H1 (cell line): ENCODE data around the gene PPP1R12B. TPM values are rescaled to one million over a fixed set of nuclear protein-coding genes. Genes with fewer than 3 reads are reported as not detected.
"Not testable (repeated sequence)": the region's sequence is repeated elsewhere in the genome, so short reads cannot be mapped to it uniquely, and the experiment has no call there.

Experiments
- CTCF ChIA-PET: fragments of 300-600 bp; sonication (Branson Sonifier 250); formaldehyde crosslinking; loops from one replicate; lab custom pipeline; 2021; ENCODE audit not compliant: partially characterized antibody; lab: Charles Lee
- POLR2A ChIA-PET: fragments of 300-600 bp; sonication (Branson Sonifier 250); formaldehyde crosslinking; loops from one replicate; lab custom pipeline; 2021; ENCODE audit warnings: inconsistent platforms; ENCODE audit not compliant: partially characterized antibody; lab: Charles Lee
- DNase-seq, 2 experiments: peaks; one replicate each; pipeline versions ENCODE4 v3.0.0 to v3.0.0-alpha.2; 2010 to 2022; ENCODE audit warnings: low spot score in 2 of 2, low read depth in 1 of 2, mixed read lengths in 1 of 2
- FAIRE-seq: peaks from 2 replicates; lab custom pipeline; 2011; peaks lifted over from hg19 to GRCh38; lab: Jason Lieb, UNC
- H2AFZ ChIP-seq: 2 replicates; pipeline ENCODE4 v1.8.1; 2012; ENCODE audit warnings: low read length, inconsistent platforms
- H2AK5ac ChIP-seq: 2 replicates; pipeline ENCODE4 v1.6.1; 2013; ENCODE audit warnings: low read depth, low read length
- H2BK120ac ChIP-seq: replicated peaks from 2 replicates; pipeline ENCODE3; 2013; ENCODE audit warnings: low read depth, low read length, inconsistent platforms
- H2BK12ac ChIP-seq: 2 replicates; pipeline ENCODE4 v1.6.1; 2013; ENCODE audit warnings: low read depth, low read length
- H2BK15ac ChIP-seq: 2 replicates; pipeline ENCODE4 v1.6.1; 2013; ENCODE audit warnings: low read length
- H2BK20ac ChIP-seq: 2 replicates; pipeline ENCODE4 v1.6.1; 2013; ENCODE audit warnings: low read length
- H2BK5ac ChIP-seq: 2 replicates; pipeline ENCODE4 v1.6.1; 2013; ENCODE audit warnings: low read depth, low read length
- H3K14ac ChIP-seq: 2 replicates; pipeline ENCODE4 v1.6.1; 2013; ENCODE audit warnings: inconsistent platforms; ENCODE audit not compliant: insufficient read length
- H3K18ac ChIP-seq: 2 replicates; pipeline ENCODE4 v1.6.1; 2013; ENCODE audit warnings: low read length; ENCODE audit errors: extremely low read depth
- H3K23ac ChIP-seq: 2 replicates; pipeline ENCODE4 v1.6.1; 2013; ENCODE audit warnings: inconsistent platforms; ENCODE audit not compliant: insufficient read length
- H3K23me2 ChIP-seq: 2 replicates; pipeline ENCODE4 v1.6.1; 2013; ENCODE audit warnings: low read depth, low read length
- H3K27ac ChIP-seq: 2 replicates; pipeline ENCODE4 v1.6.1; 2011; ENCODE audit warnings: low read depth, low read length, inconsistent platforms
- H3K27me3 ChIP-seq, 4 experiments: replicated peaks in 1 of 4; 1 replicate in 1 of 4; 2 replicates in 3 of 4; pipeline versions ENCODE4 v1.6.1 to v1.8.1; 2011 to 2013; ENCODE audit warnings: low read length in 3 of 4, mild to moderate bottlenecking in 3 of 4, inconsistent platforms in 2 of 4, mixed read lengths in 2 of 4, moderate library complexity in 1 of 4; ENCODE audit not compliant: control insufficient read depth in 3 of 4, insufficient read depth in 3 of 4; ENCODE audit errors: extremely low read depth in 1 of 4
- H3K36me3 ChIP-seq, 4 experiments: 2 replicates each; pipeline versions ENCODE4 v1.6.1 to v1.8.1; 2011 to 2013; ENCODE audit warnings: mild to moderate bottlenecking in 4 of 4, low read length in 3 of 4, moderate library complexity in 2 of 4, control low read depth in 1 of 4, inconsistent platforms in 1 of 4; ENCODE audit not compliant: insufficient read depth in 4 of 4, control insufficient read depth in 2 of 4
- H3K4ac ChIP-seq: replicated peaks from 2 replicates; pipeline ENCODE3; 2013; ENCODE audit warnings: low read length, low read depth, mixed read lengths, inconsistent platforms; ENCODE audit not compliant: insufficient read length
- H3K4me1 ChIP-seq, 4 experiments: replicated peaks in 1 of 4; 1 replicate in 1 of 4; 2 replicates in 3 of 4; pipeline versions ENCODE4 v1.6.1 to v1.8.1; 2011 to 2013; ENCODE audit warnings: low read length in 3 of 4, inconsistent platforms in 2 of 4, mixed read lengths in 1 of 4; ENCODE audit not compliant: insufficient read depth in 4 of 4, control insufficient read depth in 3 of 4
- H3K4me2 ChIP-seq, 2 experiments: 2 replicates each; pipeline versions ENCODE4 v1.6.1 to v1.8.1; 2011 to 2013; ENCODE audit warnings: low read depth in 2 of 2, low read length in 2 of 2, control low read depth in 1 of 2, inconsistent platforms in 1 of 2, mild to moderate bottlenecking in 1 of 2; ENCODE audit not compliant: insufficient read depth in 1 of 2
- H3K4me3 ChIP-seq, 4 experiments: fragments of 200-600, 300-600 bp in 1 of 4; sonication (generic), shearing (Covaris generic), sonication (Bioruptor Twin) in 1 of 4; 2 replicates each; pipeline versions ENCODE4 v1.5.1 to v1.8.1; 2011 to 2016; ENCODE audit warnings: low read length in 4 of 4, low read depth in 3 of 4, control low read depth in 2 of 4, inconsistent platforms in 2 of 4, mild to moderate bottlenecking in 2 of 4, mixed read lengths in 1 of 4, moderate library complexity in 1 of 4; ENCODE audit not compliant: insufficient read depth in 2 of 4; ENCODE audit errors: extremely low read depth in 1 of 4
- H3K56ac ChIP-seq: replicated peaks from 2 replicates; pipeline ENCODE3; 2013; ENCODE audit warnings: low read depth, mild to moderate bottlenecking, mixed read lengths, low read length, inconsistent platforms; ENCODE audit not compliant: insufficient read length
- H3K79me1 ChIP-seq: 2 replicates; pipeline ENCODE4 v1.6.1; 2013; ENCODE audit warnings: low read depth, low read length, control low read depth
- H3K79me2 ChIP-seq, 2 experiments: 2 replicates each; pipeline versions ENCODE4 v1.6.1 to v1.8.1; 2012 to 2013; ENCODE audit warnings: low read length in 2 of 2, mild to moderate bottlenecking in 2 of 2, inconsistent platforms in 1 of 2; ENCODE audit not compliant: insufficient read depth in 2 of 2, control insufficient read depth in 1 of 2
- H3K9ac ChIP-seq, 4 experiments: replicated peaks in 1 of 4; 1 replicate in 1 of 4; 2 replicates in 3 of 4; pipeline versions ENCODE4 v1.6.1 to v1.8.1; 2011 to 2013; ENCODE audit warnings: low read depth in 3 of 4, low read length in 3 of 4, control low read depth in 2 of 4, mild to moderate bottlenecking in 2 of 4, moderate library complexity in 2 of 4, inconsistent platforms in 1 of 4; ENCODE audit errors: extremely low read depth in 1 of 4
- H3K9me3 ChIP-seq, 2 experiments: 2 replicates each; pipeline versions ENCODE4 v1.6.1 to v1.8.1; 2012 to 2013; ENCODE audit warnings: mild to moderate bottlenecking in 2 of 2, moderate library complexity in 2 of 2, control low read depth in 1 of 2, inconsistent platforms in 1 of 2, low read depth in 1 of 2, low read length in 1 of 2, mixed read lengths in 1 of 2; ENCODE audit not compliant: insufficient read depth in 2 of 2
- H4K20me1 ChIP-seq, 2 experiments: replicated peaks in 1 of 2; 2 replicates each; pipeline versions ENCODE3 to v1.8.1; 2011 to 2013; ENCODE audit warnings: inconsistent platforms in 2 of 2, low read length in 2 of 2, mild to moderate bottlenecking in 1 of 2; ENCODE audit not compliant: insufficient read depth in 2 of 2, control insufficient read depth in 1 of 2
- H4K5ac ChIP-seq: 2 replicates; pipeline ENCODE4 v1.6.1; 2013; ENCODE audit warnings: low read length, low read depth, mixed read lengths, inconsistent platforms; ENCODE audit not compliant: insufficient read length
- H4K8ac ChIP-seq: 2 replicates; pipeline ENCODE4 v1.8.0; 2013; ENCODE audit warnings: mild to moderate bottlenecking, moderate library complexity, low read length, inconsistent platforms; ENCODE audit not compliant: insufficient read depth; ENCODE audit errors: extremely low read depth
- H4K91ac ChIP-seq: replicated peaks from 2 replicates; pipeline ENCODE3; 2013; ENCODE audit warnings: low read length, mixed read lengths, inconsistent platforms; ENCODE audit not compliant: insufficient read length
- WGBS, 2 experiments: shearing (Covaris generic) in 1 of 2; methylation state at CpG; one replicate each; pipeline versions ENCODE4 v1.1.6 to v1.1.7; 2013 to 2015; ENCODE audit warnings: low lambda C conversion rate in 2 of 2, mixed read lengths in 2 of 2, inconsistent platforms in 1 of 2, low coverage in 1 of 2, missing lambda C conversion rate in 1 of 2; ENCODE audit not compliant: insufficient replicate concordance in 2 of 2, insufficient coverage in 1 of 2, insufficient read length in 1 of 2; ENCODE audit errors: extremely low coverage in 1 of 2, missing lambda C conversion rate in 1 of 2; 5-methylcytosine and 5-hydroxymethylcytosine counted together
- polyA plus RNA-seq, 7 experiments: library from polyadenylated mRNA; depleted of rRNA in 3 of 7; stranded (reverse) in 5 of 7; unstranded in 2 of 7; fragments of >200 nt in 5 of 7; fragments of 200-250 nt in 2 of 7; gene quantifications; 1 replicate in 5 of 7; 2 replicates in 1 of 7; 4 replicates in 1 of 7; pipeline versions ENCODE4 v1.2.1 to v1.2.3, GENCODE V29; 2011 to 2013; ENCODE audit warnings: missing spikeins in 2 of 7, mixed read lengths in 2 of 7
- total RNA-seq: library from RNA; stranded (reverse); fragmentation: NEBNext Ultra II Directional; extraction: Animal tissue kit (Norgen Biotek cat#: 25700); gene quantifications from 2 replicates; pipeline ENCODE4 v1.2.1, GENCODE V29; 2021

The PPP1R12B gene
- total and polyA plus RNA-seq, 2 of the 8 experiments (the other 6 are each of a cell fraction or from before 2014, with no cell fraction given): 7.9 to 18.7 TPM

DNA sequence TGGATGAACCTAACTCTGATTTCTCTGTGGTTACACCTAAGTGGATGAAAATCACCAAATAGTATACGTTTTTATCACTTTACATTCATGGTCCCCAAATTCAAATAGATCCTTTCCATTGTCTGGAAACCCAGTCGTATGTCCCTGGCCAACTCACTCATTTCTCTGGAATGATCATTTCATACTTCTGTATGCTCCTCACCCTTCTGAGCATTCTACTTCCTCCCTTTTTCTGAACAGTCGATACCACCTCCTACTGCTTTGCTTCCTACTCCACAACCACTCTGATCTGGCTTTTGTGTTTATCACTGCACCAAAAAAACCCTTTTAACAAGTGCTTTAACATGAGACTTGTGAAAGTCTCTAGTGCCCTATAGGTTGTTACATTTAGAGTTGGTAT, 47.3 kb downstream of the PPP1R12B start:
- H3K4me2 ChIP-seq, H3K23me2 ChIP-seq, H4K20me1 ChIP-seq, H3K27me3 ChIP-seq, H4K91ac ChIP-seq, H2BK5ac ChIP-seq, H3K56ac ChIP-seq, H3K23ac ChIP-seq, H2BK15ac ChIP-seq, H3K27ac ChIP-seq, H3K14ac ChIP-seq, H3K4ac ChIP-seq, H2BK120ac ChIP-seq, H2AK5ac ChIP-seq, H2AFZ ChIP-seq, POLR2A ChIA-PET, H3K4me1 ChIP-seq, H2BK12ac ChIP-seq, H3K9ac ChIP-seq, H3K79me1 ChIP-seq, H2BK20ac ChIP-seq, H3K9me3 ChIP-seq, H4K5ac ChIP-seq, DNase-seq, H3K79me2 ChIP-seq, H3K4me3 ChIP-seq, H3K36me3 ChIP-seq, FAIRE-seq, CTCF ChIA-PET, H3K18ac ChIP-seq, H4K8ac ChIP-seq: not testable (repeated sequence)
- WGBS, 2 experiments: 74% methylated on average over 3 of the region's 3 CpGs; no CpG with 5 or more reads in 1 of the 2 experiments
